ENCODE results near the gene MANEA. TPM values are rescaled to one million over a fixed set of nuclear protein-coding genes. Genes with fewer than 3 reads are reported as not detected.

Gene MANEA
- total and polyA plus RNA-seq, 10 of the 15 experiments (the other 5 are each of a cell fraction or from before 2014, with no cell fraction given): 5.8 to 19.5 (median 12.5) TPM

- Histone ChIP-seq H3K9ac (ENCODE audit: control insufficient read depth, insufficient read depth, low read length) (no peak overlapping the region), H3K4me2 (ENCODE audit: control insufficient read depth, insufficient read depth) (no peak overlapping the region), H3K9me3 (replicated peaks; ENCODE audit: control insufficient read depth, insufficient read depth, low read length) (no peaks in the 10 kb centered on the region), H3K27ac (ENCODE audit: control insufficient read depth, insufficient read depth) (no peak overlapping the region), H3K4me3 (no peak overlapping the region), H4K20me1 (ENCODE audit: control insufficient read depth, insufficient read depth) (no peaks in the 10 kb centered on the region), H3K4me1 (ENCODE audit: control insufficient read depth, insufficient read depth, low read length) (no peaks in the 10 kb centered on the region), H2AFZ (ENCODE audit: control insufficient read depth, low read depth, low read length) (no peak overlapping the region), H3K79me2 (ENCODE audit: control insufficient read depth, insufficient read depth, low read length) (no peaks in the 10 kb centered on the region), H3K27me3 (replicated peaks in 1 of 2; ENCODE audit: control insufficient read depth in 2 of 2, insufficient read depth in 2 of 2, low read length in 1 of 2) (no peaks in the 10 kb centered on the region; a peak in 1 of 4 replicates), H3K36me3 (ENCODE audit: control insufficient read depth in 2 of 2, insufficient read depth in 2 of 2, low read length in 1 of 2) (no peaks in the 10 kb centered on the region)
- BruUV-seq (replicated peaks): no TSS peak
- intact Hi-C loops (cut with micrococcal nuclease; ENCODE audit: unreplicated experiment) (no loop called here), in situ Hi-C loops (cut with MboI) (no loop called here)
- DNase-seq (ENCODE audit: low read depth, low spot score) (no peak), FAIRE-seq (no peak), ATAC-seq (no peak)
- RAD21 ChIA-PET (ENCODE audit: unreplicated experiment): no interaction called here
- SMC1A ChIA-PET (ENCODE audit: uncharacterized antibody, unreplicated experiment): no interaction called here
- 0% methylated on average over 1 of the region's 1 CpG for WGBS (ENCODE audit: insufficient coverage, insufficient replicate concordance, low lambda C conversion rate, missing lambda C conversion rate)
- TF ChIP-seq ZSCAN29 (IDR thresholded peaks at IDR 0.05) (no peak), MTA3 (IDR thresholded peaks at IDR 0.05; ENCODE audit: borderline replicate concordance, low read length) (no peak), KDM1A (IDR thresholded peaks at IDR 0.05; ENCODE audit: borderline replicate concordance) (no peak), ZZZ3 (IDR thresholded peaks at IDR 0.05; ENCODE audit: control insufficient read depth, insufficient read length, low read depth) (no peak), SMAD5 (IDR thresholded peaks at IDR 0.05; ENCODE audit: low read depth) (no peak), EGR1 (IDR thresholded peaks at IDR 0.05; ENCODE audit: borderline replicate concordance in 1 of 2, low read depth in 2 of 2, low read length in 2 of 2) (no peak), CBX3 (IDR thresholded peaks at IDR 0.05; ENCODE audit: borderline replicate concordance, low read depth) (no peak), EZH2 (IDR thresholded peaks at IDR 0.05; ENCODE audit: borderline replicate concordance, control insufficient read depth, low read depth, low read length) (no peak), SUPT20H (IDR thresholded peaks at IDR 0.05; ENCODE audit: borderline replicate concordance, control insufficient read depth, low read depth, low read length) (no peak), TCF12 (IDR thresholded peaks at IDR 0.05; ENCODE audit: low read depth, low read length) (no peak), TCF7 (IDR thresholded peaks at IDR 0.05; ENCODE audit: borderline replicate concordance) (no peak), JUND (IDR thresholded peaks at IDR 0.05; ENCODE audit: low read depth, low read length) (no peak), IKZF2 (IDR thresholded peaks at IDR 0.05) (no peak), SREBF1 (IDR thresholded peaks at IDR 0.05; ENCODE audit: low read length) (no peak), ZBED1 (IDR thresholded peaks at IDR 0.05; ENCODE audit: borderline replicate concordance) (no peak), ESRRA (IDR thresholded peaks at IDR 0.05; ENCODE audit: low read length) (no peak), MEF2A (IDR thresholded peaks at IDR 0.05; ENCODE audit: insufficient read depth, low read depth, low read length) (no peak)
- TF ChIP-seq, protein P1, sequence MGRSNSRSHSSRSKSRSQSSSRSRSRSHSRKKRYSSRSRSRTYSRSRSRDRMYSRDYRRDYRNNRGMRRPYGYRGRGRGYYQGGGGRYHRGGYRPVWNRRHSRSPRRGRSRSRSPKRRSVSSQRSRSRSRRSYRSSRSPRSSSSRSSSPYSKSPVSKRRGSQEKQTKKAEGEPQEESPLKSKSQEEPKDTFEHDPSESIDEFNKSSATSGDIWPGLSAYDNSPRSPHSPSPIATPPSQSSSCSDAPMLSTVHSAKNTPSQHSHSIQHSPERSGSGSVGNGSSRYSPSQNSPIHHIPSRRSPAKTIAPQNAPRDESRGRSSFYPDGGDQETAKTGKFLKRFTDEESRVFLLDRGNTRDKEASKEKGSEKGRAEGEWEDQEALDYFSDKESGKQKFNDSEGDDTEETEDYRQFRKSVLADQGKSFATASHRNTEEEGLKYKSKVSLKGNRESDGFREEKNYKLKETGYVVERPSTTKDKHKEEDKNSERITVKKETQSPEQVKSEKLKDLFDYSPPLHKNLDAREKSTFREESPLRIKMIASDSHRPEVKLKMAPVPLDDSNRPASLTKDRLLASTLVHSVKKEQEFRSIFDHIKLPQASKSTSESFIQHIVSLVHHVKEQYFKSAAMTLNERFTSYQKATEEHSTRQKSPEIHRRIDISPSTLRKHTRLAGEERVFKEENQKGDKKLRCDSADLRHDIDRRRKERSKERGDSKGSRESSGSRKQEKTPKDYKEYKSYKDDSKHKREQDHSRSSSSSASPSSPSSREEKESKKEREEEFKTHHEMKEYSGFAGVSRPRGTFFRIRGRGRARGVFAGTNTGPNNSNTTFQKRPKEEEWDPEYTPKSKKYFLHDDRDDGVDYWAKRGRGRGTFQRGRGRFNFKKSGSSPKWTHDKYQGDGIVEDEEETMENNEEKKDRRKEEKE (IDR thresholded peaks at IDR 0.05): no peak
- POLR2A ChIA-PET: no interaction called here
- CTCF ChIA-PET: no interaction called here
These were observed 30.3 kb upstream of the MANEA start for GRCh38 chr6:95547043-95547442.
